ENCODE results near the gene CHSY1. TPM values are rescaled to one million over a fixed set of nuclear protein-coding genes. Genes with fewer than 3 reads are reported as not detected.

CHSY1 gene
- total RNA-seq, 4 donors from 2014 or later = 25.6 to 62.8 (median 46.0) TPM

GRCh38 chr15:101137312-101137940, 114.4 kb downstream of the CHSY1 start:
- TF ChIP-seq POLR2A (IDR thresholded peaks at IDR 0.05) (no peak), CTCF (IDR thresholded peaks at IDR 0.05) (no peak)
- Histone ChIP-seq H3K4me3 (no peak overlapping the region), H3K9me3 (no peaks in the 10 kb centered on the region), H3K27me3 (no peaks in the 10 kb centered on the region), H3K36me3 (no peaks in the 10 kb centered on the region), H3K4me1 (no peaks in the 10 kb centered on the region), H3K27ac (no peak overlapping the region)
- intact Hi-C loops (cut with DNase I; ENCODE audit: low total_unique reads) = no loop called here
- no peak for DNase-seq

DNA sequence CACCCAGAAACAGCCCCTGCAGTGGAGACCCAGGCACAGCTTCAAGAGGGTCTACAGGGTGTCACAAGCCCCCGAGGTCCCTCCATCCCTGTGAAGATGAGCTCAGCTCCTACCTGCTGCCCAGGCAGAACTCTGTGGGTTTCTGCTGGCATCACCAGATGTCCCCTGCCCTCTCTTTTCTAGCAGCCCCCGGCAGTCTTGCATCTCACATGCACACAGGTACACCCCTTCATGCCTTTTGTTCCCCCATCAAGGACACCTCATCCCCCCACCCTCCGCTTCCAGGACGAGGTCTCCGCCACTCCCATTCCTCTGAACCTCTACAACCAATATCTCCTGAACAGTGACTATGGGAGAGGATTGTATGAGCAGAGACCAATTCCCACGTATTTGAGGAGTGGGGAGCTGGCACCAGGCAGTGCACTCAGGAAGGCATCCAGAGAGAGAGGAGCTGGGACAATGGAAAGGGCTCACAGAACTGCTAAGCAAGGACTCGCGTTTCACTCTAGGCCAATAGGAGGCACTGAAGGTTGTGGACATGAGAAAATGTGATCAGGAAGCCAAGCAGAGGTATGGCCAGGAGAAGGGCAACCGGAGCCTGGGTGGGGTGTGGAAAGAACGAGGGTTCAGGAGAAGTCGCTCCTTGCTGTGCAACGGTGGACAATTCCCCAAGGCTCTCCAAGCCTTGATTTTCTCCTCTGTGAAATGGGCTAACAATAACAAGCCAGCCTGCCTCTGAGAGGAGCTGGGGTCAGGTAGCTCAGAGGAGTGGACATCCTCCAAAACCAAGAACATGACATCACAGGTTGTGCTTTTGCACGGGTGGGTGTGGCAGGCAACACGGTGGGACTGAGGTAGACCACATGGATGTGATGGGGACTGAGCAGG, 115.2 kb downstream of the CHSY1 start:
- TF ChIP-seq CTCF (IDR thresholded peaks at IDR 0.05) (no peak), POLR2A (IDR thresholded peaks at IDR 0.05) (no peak)
- no peak overlapping the region for H3K27ac ChIP-seq
- DNase-seq = no peak
- no peaks in the 10 kb centered on the region for H3K4me1 ChIP-seq
- intact Hi-C loops (cut with DNase I; ENCODE audit: low total_unique reads) = no loop called here
- no peak overlapping the region for H3K4me3 ChIP-seq
- H3K27me3 ChIP-seq = no peaks in the 10 kb centered on the region
- no peaks in the 10 kb centered on the region for H3K9me3 ChIP-seq
- H3K36me3 ChIP-seq = no peaks in the 10 kb centered on the region

DNA sequence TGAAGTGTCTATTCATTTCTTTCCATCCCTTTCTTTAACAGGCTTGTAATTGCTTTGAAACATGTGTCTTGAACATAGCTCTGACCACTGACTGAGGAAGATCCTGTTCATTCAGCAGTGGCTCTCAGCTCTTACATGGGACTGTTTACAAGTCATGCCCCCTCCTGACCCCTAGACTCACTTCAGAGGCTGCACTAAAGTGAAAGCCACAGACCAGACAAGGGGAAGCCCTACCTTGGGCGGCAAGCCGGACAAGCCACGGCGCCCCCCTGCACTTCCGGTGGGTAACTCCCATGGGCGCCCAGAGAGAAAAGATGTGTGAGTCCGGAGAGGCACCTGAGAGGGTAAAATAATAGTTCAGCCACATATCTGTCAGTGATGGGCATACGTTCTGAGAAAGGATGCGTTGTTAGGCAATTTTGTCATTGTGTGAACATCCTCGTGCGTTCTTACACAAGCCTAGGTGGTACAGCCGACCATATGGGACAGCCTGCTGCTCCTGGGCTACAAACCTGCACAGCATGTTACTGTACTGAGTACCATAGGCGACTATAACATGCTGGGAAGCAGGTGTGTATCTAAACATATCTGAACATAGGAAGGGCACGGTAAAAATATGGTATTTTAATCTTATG, 116.2 kb downstream of the CHSY1 start:
- Histone ChIP-seq H3K9me3 (no peaks in the 10 kb centered on the region), H3K36me3 (no peaks in the 10 kb centered on the region), H3K27me3 (no peaks in the 10 kb centered on the region), H3K4me1 (no peaks in the 10 kb centered on the region), H3K27ac (no peak overlapping the region), H3K4me3 (no peak overlapping the region)
- intact Hi-C loops (cut with DNase I; ENCODE audit: low total_unique reads) = no loop called here
- TF ChIP-seq POLR2A (IDR thresholded peaks at IDR 0.05) (no peak), CTCF (IDR thresholded peaks at IDR 0.05) (no peak)
- no peak for DNase-seq

- no peak for DNase-seq
- H3K9me3 ChIP-seq = no peaks in the 10 kb centered on the region
- TF ChIP-seq CTCF (IDR thresholded peaks at IDR 0.05) (no peak), POLR2A (IDR thresholded peaks at IDR 0.05) (no peak)
- intact Hi-C loops (cut with DNase I; ENCODE audit: low total_unique reads) = no loop called here
- no peaks in the 10 kb centered on the region for H3K36me3 ChIP-seq
- no peak overlapping the region for H3K27ac ChIP-seq
- no peaks in the 10 kb centered on the region for H3K27me3 ChIP-seq
- H3K4me1 ChIP-seq = no peaks in the 10 kb centered on the region
- H3K4me3 ChIP-seq = no peak overlapping the region
These were observed 117.1 kb downstream of the CHSY1 start for GRCh38 chr15:101134780-101135179.

Measured in uterus (tissue), 4 donors.